ENCODE data around the gene PLEKHA5. TPM values are rescaled to one million over a fixed set of nuclear protein-coding genes. Genes with fewer than 3 reads are reported as not detected.
A peak's percentile ranks its signal among the peaks of the same experiment; 100 is the strongest.

The PLEKHA5 gene
- total and polyA plus RNA-seq, 2 of the 4 experiments (the other 2 are of a cell fraction): 5.3 to 12.2 TPM

DNA sequence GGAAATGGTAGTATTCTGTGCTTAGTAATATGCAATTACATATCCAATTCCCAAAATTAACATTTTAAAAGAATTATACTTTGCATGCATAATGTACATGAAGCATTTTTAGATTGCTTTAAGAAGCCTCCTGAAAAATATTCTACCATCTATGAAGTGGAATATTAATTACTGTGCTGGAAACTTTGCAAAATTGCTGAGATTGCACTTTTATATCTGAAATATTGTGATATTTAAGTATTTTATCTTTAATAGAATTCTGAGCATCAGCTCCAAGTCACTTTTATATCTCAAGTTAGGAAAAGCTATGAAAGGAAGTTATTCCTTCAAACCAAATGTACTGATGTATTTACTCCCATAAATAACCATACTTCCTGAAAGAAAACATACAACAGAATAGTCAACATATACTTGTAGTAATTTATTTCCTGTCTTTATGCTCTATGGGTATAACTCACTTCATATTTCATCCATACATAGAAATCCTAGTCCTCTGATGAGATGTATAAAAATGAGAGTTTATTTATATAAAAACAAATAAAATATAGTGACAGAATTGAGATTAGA, 152.7 kb downstream of the PLEKHA5 start:
- Histone ChIP-seq H2BK5ac (ENCODE audit: low read depth, low read length, poor library complexity, severe bottlenecking) (no peak overlapping the region), H2BK120ac (ENCODE audit: low read depth, low read length) (no peak overlapping the region), H2BK15ac (ENCODE audit: low read depth, low read length) (no peak overlapping the region), H2BK20ac (ENCODE audit: low read depth, low read length) (no peak overlapping the region), H3K4ac (ENCODE audit: low read depth, low read length) (no peak overlapping the region), H3K18ac (ENCODE audit: low read depth, low read length) (no peak overlapping the region), H4K91ac (ENCODE audit: insufficient read depth, low read depth, low read length) (no peak overlapping the region), H3K27me3 (ENCODE audit: control insufficient read depth, insufficient read depth, low read length) (no peaks in the 10 kb centered on the region), H3K36me3 (ENCODE audit: control insufficient read depth, insufficient read depth, low read length) (peaks cover 14% of the 10 kb centered on the region), H3K9me3 (ENCODE audit: control insufficient read depth, insufficient read depth, low read length) (no peaks in the 10 kb centered on the region), H3K4me3 (ENCODE audit: insufficient read depth, low read depth, low read length) (no peak overlapping the region), H3K9ac (ENCODE audit: low read depth, low read length) (no peak overlapping the region), H3K14ac (replicated peaks; ENCODE audit: low read depth, low read length) (no peak overlapping the region), H2AK5ac (ENCODE audit: low read depth, low read length) (no peak overlapping the region), H4K5ac (ENCODE audit: low read depth, low read length) (no peak overlapping the region), H3K56ac (ENCODE audit: extremely low read depth, insufficient read depth, low read length) (no peak overlapping the region), H2AFZ (replicated peaks; ENCODE audit: low read length, poor library complexity) (no peak overlapping the region), H3K9me1 (ENCODE audit: insufficient read depth, low read length) (no peaks in the 10 kb centered on the region), H3K4me1 (ENCODE audit: control insufficient read depth, insufficient read depth, low read length) (no peaks in the 10 kb centered on the region), H3K79me1 (ENCODE audit: low read depth in 1 of 2, low read length in 2 of 2) (peaks cover 0 to 4% of the 10 kb centered on the region in 2 experiments; a peak in 1 of 4 replicates), H3K4me2 (ENCODE audit: low read depth, low read length) (no peak overlapping the region), H2AK9ac (replicated peaks; ENCODE audit: low read depth, low read length, poor library complexity) (no peak overlapping the region), H3K27ac (ENCODE audit: insufficient read depth, low read length) (no peak overlapping the region), H3K23ac (ENCODE audit: low read depth, low read length) (no peak overlapping the region), H4K20me1 (ENCODE audit: insufficient read depth, low read length) (no peaks in the 10 kb centered on the region), H4K8ac (ENCODE audit: low read depth in 2 of 2, low read length in 2 of 2) (no peak overlapping the region)
- in situ Hi-C loops (cut with MboI; ENCODE audit: low sequenced_read_pairs) (loop anchor here (25.0 kb wide), 1 partner anchor 845 kb away; no protein-coding TSS in a partner anchor), intact Hi-C loops (cut with micrococcal nuclease) (loop anchor here (10.0 kb wide), 2 partner anchors 847 to 1027 kb away; no protein-coding TSS in a partner anchor), dilution Hi-C loops (cut with HindIII; ENCODE audit: low sequenced_read_pairs, unreplicated experiment) (no loop called here)
- no TSS peak for BruUV-seq (replicated peaks)
- ChIA-PET CTCF (interaction anchor here (0.6 kb wide), 1 partner anchor 77 kb away, joined by 3 read pairs; no protein-coding TSS in a partner anchor), POLR2A (ENCODE audit: unreplicated experiment) (no interaction called here)
- no peak for ATAC-seq (ENCODE audit: low read depth)
- no peak for DNase-seq
- no peak for TF ChIP-seq NFE2L2 (IDR thresholded peaks at IDR 0.05; ENCODE audit: low read depth, low read length)
- TF ChIP-seq RAD21 (IDR thresholded peaks at IDR 0.05; ENCODE audit: low read length): no peak
- TF ChIP-seq MXI1 (IDR thresholded peaks at IDR 0.05; ENCODE audit: borderline replicate concordance, low read depth, low read length): no peak
- TF ChIP-seq MAFK (IDR thresholded peaks at IDR 0.05; ENCODE audit: low read depth, low read length): peak; percentile 99
- no peak for TF ChIP-seq CEBPB (IDR thresholded peaks at IDR 0.05; ENCODE audit: low read depth, low read length)
- TF ChIP-seq MAZ (IDR thresholded peaks at IDR 0.05; ENCODE audit: borderline replicate concordance, low read depth, low read length): no peak

All from IMR-90 (cell line).